ENCODE data around the gene STAB2.

- TF ChIP-seq POLR2A (IDR thresholded peaks at IDR 0.05): no peak
- TF ChIP-seq, protein P1, sequence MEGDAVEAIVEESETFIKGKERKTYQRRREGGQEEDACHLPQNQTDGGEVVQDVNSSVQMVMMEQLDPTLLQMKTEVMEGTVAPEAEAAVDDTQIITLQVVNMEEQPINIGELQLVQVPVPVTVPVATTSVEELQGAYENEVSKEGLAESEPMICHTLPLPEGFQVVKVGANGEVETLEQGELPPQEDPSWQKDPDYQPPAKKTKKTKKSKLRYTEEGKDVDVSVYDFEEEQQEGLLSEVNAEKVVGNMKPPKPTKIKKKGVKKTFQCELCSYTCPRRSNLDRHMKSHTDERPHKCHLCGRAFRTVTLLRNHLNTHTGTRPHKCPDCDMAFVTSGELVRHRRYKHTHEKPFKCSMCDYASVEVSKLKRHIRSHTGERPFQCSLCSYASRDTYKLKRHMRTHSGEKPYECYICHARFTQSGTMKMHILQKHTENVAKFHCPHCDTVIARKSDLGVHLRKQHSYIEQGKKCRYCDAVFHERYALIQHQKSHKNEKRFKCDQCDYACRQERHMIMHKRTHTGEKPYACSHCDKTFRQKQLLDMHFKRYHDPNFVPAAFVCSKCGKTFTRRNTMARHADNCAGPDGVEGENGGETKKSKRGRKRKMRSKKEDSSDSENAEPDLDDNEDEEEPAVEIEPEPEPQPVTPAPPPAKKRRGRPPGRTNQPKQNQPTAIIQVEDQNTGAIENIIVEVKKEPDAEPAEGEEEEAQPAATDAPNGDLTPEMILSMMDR (IDR thresholded peaks at IDR 0.05): no peak
Measured at GRCh38 chr12:103780093-103780440, 193.0 kb downstream of the STAB2 start.

All from lower leg skin (tissue), 3 donors.